Ishikawa (cell line): ENCODE results near the gene ROGDI.

Experiments
- CEBPB ChIP-seq: IDR thresholded peaks from 2 replicates; pipeline ENCODE4 v1.6.1; 2012
- CREB1 ChIP-seq: IDR thresholded peaks from 2 replicates; pipeline ENCODE4 v1.6.1; 2012; ENCODE audit warnings: low read depth
- EGR1 ChIP-seq: IDR thresholded peaks from 2 replicates; pipeline ENCODE4 v1.6.1; 2012
- EP300 ChIP-seq: IDR thresholded peaks from 2 replicates; pipeline ENCODE4 v1.6.1; 2012; ENCODE audit warnings: borderline replicate concordance
- FOXM1 ChIP-seq: IDR thresholded peaks from 2 replicates; pipeline ENCODE4 v1.6.1; 2012; ENCODE audit warnings: low read depth, borderline replicate concordance
- NFIC ChIP-seq: IDR thresholded peaks from 2 replicates; pipeline ENCODE4 v1.6.1; 2012
- RAD21 ChIP-seq: IDR thresholded peaks from 2 replicates; pipeline ENCODE4 v1.6.1; 2012; ENCODE audit warnings: low read depth
- TAF1 ChIP-seq: IDR thresholded peaks from 2 replicates; pipeline ENCODE4 v1.6.1; 2012; ENCODE audit warnings: low read depth, mild to moderate bottlenecking
- TCF12 ChIP-seq: IDR thresholded peaks from 2 replicates; pipeline ENCODE4 v1.6.1; 2012; ENCODE audit warnings: low read depth
- TEAD4 ChIP-seq: IDR thresholded peaks from 2 replicates; pipeline ENCODE4 v1.6.1; 2012
- YY1 ChIP-seq: IDR thresholded peaks from 2 replicates; pipeline ENCODE4 v1.6.1; 2012; ENCODE audit warnings: low read depth
- ZBTB7A ChIP-seq: IDR thresholded peaks from 2 replicates; pipeline ENCODE4 v1.6.1; 2012; ENCODE audit warnings: low read depth
- TF ChIP-seq, protein P1 (sequence below): IDR thresholded peaks from 2 replicates; pipeline ENCODE4 v1.6.1; 2012; ENCODE audit warnings: low read depth, mild to moderate bottlenecking
- TF ChIP-seq, protein P2 (sequence below): IDR thresholded peaks from 2 replicates; pipeline ENCODE4 v1.6.1; 2012
- TF ChIP-seq, protein P3 (sequence below): IDR thresholded peaks from 2 replicates; pipeline ENCODE4 v1.6.1; 2012

Gene ROGDI

DNA sequence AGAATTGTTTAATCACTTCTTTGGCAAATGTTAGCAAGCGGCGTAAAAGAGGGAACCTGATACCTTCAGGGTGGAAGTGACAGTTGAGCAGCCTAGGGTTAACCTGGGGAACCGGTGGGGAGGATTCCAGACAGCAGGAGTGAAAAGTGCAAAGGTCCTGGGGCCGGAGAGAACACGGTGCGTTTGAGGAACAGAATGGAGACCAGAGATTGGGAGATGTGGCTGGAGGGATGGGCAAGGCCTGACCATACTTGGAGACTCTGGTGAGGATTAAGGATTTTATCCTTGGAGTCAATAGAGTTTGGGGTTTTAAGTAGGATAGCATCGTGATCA is 33.2 kb downstream of the ROGDI start:
- TF ChIP-seq TCF12, result 0 out of 2 replicates have a peak, but pooled peaks have one; percentile 2
- TF ChIP-seq NFIC, result no peak

DNA sequence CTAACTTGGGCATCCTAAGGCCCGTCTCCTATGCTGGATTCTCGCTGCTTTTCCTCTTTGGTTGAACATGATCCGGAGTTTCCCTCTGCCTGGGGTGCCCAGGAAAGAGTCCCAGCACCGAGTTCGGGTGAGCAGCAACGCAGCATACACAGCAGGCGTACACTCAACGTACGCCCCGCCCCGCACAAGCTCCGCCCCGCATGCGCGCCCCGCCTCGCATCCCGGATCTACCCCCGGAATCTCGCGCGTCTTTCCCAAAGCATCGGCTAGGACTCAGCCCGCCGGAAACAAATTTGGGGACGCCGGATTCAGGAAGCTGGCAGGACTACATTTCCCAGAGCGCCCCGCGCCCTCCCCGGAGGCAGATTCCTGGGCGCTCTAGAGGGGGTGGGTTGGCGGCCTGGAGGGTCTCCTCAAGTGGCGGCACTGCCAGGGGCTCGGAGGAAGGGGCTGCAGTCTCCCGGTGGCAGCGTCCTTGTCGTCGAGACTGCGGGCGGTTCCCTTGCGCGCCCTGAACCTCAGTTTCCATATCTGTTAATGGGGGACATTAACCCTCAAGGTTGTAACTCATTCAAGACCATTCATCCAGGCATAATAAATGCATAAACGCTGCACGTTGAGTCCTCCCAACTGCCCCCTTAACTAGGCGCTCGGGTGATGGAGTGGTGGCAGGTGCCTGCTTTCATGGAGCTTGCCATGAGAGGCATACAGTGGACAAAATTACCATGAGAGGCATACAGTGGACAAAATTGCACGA is 33.7 kb downstream of the ROGDI start:
- TF ChIP-seq TEAD4 (peak; percentile 22; the same call in 1 of the 2 replicates), ZBTB7A (peak; percentile 76), EGR1 (no peak), FOXM1 (no peak), YY1 (no peak), CEBPB (no peak), TCF12 (no peak; the same call in 1 of the 2 replicates), EP300 (no peak), RAD21 (no peak), TAF1 (no peak), CREB1 (no peak), NFIC (no peak)
- TF ChIP-seq, protein P1, sequence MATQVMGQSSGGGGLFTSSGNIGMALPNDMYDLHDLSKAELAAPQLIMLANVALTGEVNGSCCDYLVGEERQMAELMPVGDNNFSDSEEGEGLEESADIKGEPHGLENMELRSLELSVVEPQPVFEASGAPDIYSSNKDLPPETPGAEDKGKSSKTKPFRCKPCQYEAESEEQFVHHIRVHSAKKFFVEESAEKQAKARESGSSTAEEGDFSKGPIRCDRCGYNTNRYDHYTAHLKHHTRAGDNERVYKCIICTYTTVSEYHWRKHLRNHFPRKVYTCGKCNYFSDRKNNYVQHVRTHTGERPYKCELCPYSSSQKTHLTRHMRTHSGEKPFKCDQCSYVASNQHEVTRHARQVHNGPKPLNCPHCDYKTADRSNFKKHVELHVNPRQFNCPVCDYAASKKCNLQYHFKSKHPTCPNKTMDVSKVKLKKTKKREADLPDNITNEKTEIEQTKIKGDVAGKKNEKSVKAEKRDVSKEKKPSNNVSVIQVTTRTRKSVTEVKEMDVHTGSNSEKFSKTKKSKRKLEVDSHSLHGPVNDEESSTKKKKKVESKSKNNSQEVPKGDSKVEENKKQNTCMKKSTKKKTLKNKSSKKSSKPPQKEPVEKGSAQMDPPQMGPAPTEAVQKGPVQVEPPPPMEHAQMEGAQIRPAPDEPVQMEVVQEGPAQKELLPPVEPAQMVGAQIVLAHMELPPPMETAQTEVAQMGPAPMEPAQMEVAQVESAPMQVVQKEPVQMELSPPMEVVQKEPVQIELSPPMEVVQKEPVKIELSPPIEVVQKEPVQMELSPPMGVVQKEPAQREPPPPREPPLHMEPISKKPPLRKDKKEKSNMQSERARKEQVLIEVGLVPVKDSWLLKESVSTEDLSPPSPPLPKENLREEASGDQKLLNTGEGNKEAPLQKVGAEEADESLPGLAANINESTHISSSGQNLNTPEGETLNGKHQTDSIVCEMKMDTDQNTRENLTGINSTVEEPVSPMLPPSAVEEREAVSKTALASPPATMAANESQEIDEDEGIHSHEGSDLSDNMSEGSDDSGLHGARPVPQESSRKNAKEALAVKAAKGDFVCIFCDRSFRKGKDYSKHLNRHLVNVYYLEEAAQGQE, result no peak
- TF ChIP-seq, protein P2, sequence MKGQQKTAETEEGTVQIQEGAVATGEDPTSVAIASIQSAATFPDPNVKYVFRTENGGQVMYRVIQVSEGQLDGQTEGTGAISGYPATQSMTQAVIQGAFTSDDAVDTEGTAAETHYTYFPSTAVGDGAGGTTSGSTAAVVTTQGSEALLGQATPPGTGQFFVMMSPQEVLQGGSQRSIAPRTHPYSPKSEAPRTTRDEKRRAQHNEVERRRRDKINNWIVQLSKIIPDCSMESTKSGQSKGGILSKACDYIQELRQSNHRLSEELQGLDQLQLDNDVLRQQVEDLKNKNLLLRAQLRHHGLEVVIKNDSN, result no peak
- TF ChIP-seq, protein P3, sequence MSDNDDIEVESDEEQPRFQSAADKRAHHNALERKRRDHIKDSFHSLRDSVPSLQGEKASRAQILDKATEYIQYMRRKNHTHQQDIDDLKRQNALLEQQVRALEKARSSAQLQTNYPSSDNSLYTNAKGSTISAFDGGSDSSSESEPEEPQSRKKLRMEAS, result peak; percentile 52

DNA sequence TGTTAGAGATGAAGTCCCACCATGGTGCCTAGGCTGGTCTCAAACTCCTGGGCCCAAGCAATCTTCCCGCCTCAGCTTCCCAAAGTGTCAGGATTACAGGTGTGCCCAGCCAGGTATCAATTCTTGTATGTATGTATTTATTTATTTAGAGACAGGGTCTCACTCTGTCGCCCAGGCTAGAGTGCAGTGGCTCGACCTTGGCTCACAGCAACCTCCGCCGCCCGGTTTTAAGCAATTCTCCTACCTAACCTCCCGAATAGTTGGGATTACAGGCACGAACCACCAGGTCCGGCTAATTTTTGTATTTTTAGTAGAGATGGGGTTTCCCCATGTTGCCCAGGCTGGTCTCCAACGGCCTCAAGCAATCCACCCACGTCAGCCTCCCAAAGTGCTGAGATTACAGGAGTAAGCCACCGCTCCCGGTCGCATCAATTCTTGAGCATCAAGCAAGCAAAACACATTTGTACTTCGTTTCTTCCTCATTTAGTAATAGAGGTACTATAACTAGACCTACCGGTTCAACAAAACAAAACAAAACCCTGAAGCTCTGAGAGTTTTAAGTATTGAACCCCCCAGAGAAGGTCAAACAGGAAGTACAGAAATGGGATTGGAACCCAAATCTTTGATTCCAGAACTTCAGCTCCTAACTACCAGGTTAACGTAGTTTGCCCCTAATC is 34.4 kb downstream of the ROGDI start:
- no peak for TF ChIP-seq NFIC
- TF ChIP-seq TCF12, result no peak
- no peak for TF ChIP-seq ZBTB7A
- no peak for TF ChIP-seq TAF1
- TF ChIP-seq, protein P3, result no peak
- TF ChIP-seq RAD21, result no peak
- TF ChIP-seq TEAD4, result no peak
- TF ChIP-seq EP300, result no peak
- TF ChIP-seq, protein P2, result no peak
- TF ChIP-seq FOXM1, result no peak
- no peak for TF ChIP-seq EGR1
- TF ChIP-seq YY1, result no peak
- TF ChIP-seq CEBPB, result no peak
- TF ChIP-seq, protein P1, result no peak

DNA sequence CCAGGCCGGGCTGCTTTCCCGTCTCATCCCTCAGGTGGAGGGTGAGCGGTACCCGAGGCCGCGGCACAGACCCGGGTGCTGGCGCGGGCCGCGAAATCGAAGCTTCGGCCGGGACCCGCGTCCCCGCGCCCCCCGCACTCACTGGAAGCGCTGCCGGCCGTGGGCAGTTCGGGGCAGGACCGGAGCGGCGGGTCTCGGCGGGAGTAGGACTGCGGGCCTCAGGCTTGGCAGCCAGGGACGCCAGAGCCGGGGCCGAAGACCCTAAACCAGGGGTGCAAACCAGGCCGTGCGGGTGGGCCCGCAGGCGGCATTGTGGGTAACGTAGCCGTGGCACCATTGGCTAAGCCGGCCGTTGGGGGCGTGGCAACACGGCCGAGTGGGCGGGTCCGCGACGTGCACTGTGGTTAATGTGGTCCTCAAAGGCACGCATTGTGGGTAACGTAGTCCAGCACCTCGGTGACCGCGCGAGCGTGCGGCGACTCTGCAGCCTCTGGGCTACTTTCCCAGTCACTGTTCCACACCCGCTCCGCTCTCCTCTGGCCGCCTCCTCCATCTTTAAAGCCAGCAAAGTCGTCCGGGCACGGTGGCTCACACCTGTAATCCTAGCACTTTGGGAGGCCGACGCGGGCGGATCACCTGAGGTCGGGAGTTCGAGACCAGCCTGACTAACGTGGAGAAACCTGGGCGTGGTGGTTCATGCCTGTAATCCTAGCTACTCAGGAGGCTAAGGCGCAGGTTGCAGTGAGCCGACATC is 35.4 kb downstream of the ROGDI start, which contains the start of gene ZNF500:
Gene ZNF500 (minus strand): TSS at position 288 of the 754 bp plus-strand sequence. CDS start 1,184 bp downstream, outside the sequence.
- peak; percentile 52; the same call in 1 of the 2 replicates for TF ChIP-seq TCF12
- peak; percentile 79; the same call in 1 of the 2 replicates for TF ChIP-seq TAF1
- TF ChIP-seq FOXM1, result no peak
- 0 out of 2 replicates have a peak, but pooled peaks have one; percentile 34 for TF ChIP-seq CREB1
- peak; percentile 60 for TF ChIP-seq YY1
- TF ChIP-seq, protein P3, result peak; percentile 77
- TF ChIP-seq CEBPB, result no peak
- no peak for TF ChIP-seq RAD21
- peak; percentile 59 for TF ChIP-seq EGR1
- peak; percentile 98 for TF ChIP-seq ZBTB7A
- no peak for TF ChIP-seq TEAD4
- no peak; the same call in 1 of the 2 replicates for TF ChIP-seq NFIC
- TF ChIP-seq, protein P2, result no peak
- TF ChIP-seq, protein P1, result no peak
- no peak for TF ChIP-seq EP300
